Kidney (tissue), 14 donors: ENCODE data around the gene DEDD2. TPM values are rescaled to one million over a fixed set of nuclear protein-coding genes. Genes with fewer than 3 reads are reported as not detected.

Experiments used
- DNase-seq, 5 donors: peaks; one replicate each; pipeline ENCODE4 v3.0.0-alpha.2; 2013 to 2020
- FAIRE-seq: peaks from 2 replicates; lab custom pipeline; 2012; peaks lifted over from hg19 to GRCh38; lab: Jason Lieb, UNC
- H3K27ac ChIP-seq, 2 donors: one replicate each; pipeline ENCODE4 v1.7.0; 2013; ENCODE audit warnings: low read depth in 2 of 2, low read length in 2 of 2, inconsistent platforms in 1 of 2
- H3K27me3 ChIP-seq: one replicate; pipeline ENCODE4 v1.7.1; 2013; ENCODE audit warnings: low read length, inconsistent platforms; ENCODE audit not compliant: control insufficient read depth, insufficient read depth
- H3K36me3 ChIP-seq, 3 donors: one replicate each; pipeline versions ENCODE4 v1.7.0 to v1.7.1; 2013; ENCODE audit warnings: low read length in 3 of 3, control low read depth in 1 of 3, inconsistent platforms in 1 of 3; ENCODE audit not compliant: insufficient read depth in 3 of 3, control insufficient read depth in 2 of 3
- H3K4me1 ChIP-seq, 3 donors: one replicate each; pipeline versions ENCODE4 v1.7.0 to v1.7.1; 2013; ENCODE audit warnings: low read length in 3 of 3, inconsistent platforms in 1 of 3, low read depth in 1 of 3; ENCODE audit not compliant: control insufficient read depth in 2 of 3, insufficient read depth in 2 of 3
- H3K4me3 ChIP-seq, 3 donors: one replicate each; pipeline versions ENCODE4 v1.7.0 to v1.8.1; 2013; ENCODE audit warnings: low read length in 3 of 3, control low read depth in 1 of 3, inconsistent platforms in 1 of 3
- H3K9ac ChIP-seq, 3 donors: one replicate each; pipeline versions ENCODE4 v1.7.0 to v1.7.1; 2013; ENCODE audit warnings: low read length in 3 of 3, control low read depth in 1 of 3, inconsistent platforms in 1 of 3
- H3K9me3 ChIP-seq, 3 donors: one replicate each; pipeline versions ENCODE4 v1.7.0 to v1.7.1; 2013; ENCODE audit warnings: low read length in 3 of 3, control low read depth in 1 of 3, inconsistent platforms in 1 of 3; ENCODE audit not compliant: control insufficient read depth in 2 of 3, insufficient read depth in 1 of 3
- CTCF ChIP-seq: IDR thresholded peaks from 3 replicates; pipeline ENCODE4 v1.5.1; 2012; ENCODE audit warnings: mild to moderate bottlenecking, moderate library complexity, borderline replicate concordance; ENCODE audit not compliant: insufficient read depth; ENCODE audit errors: extremely low read depth
- intact Hi-C: fragments of 100-400 bp; cut with DNase I; formaldehyde crosslinking; loops from one replicate; pipeline ENCODE4 v1.11.1; 2022
- polyA plus RNA-seq: library from polyadenylated mRNA; stranded (reverse); fragments of 350-450 nt; fragmentation: Illumina TruSeq; extraction: RNeasy Lipid Tissue Mini Kit (QIAGEN cat#74804); gene quantifications from one replicate; pipeline ENCODE4 v1.2.3, GENCODE V29; 2014; ENCODE audit warnings: low read depth, low replicate concordance; ENCODE audit not compliant: insufficient read depth
- total RNA-seq: library from RNA; stranded (reverse); fragmentation: NEBNext Ultra II Directional; extraction: Animal tissue kit (Norgen Biotek cat#: 25700); gene quantifications from one replicate; pipeline ENCODE4 v1.2.1, GENCODE V29; 2021
- donor health status: control.
- donor health status: control.
- donor health status: control.
- donor health status: control.
- donor health status: control.
- donor health status: DM: yes; HTN: yes; CAD: no.
- donor health status: Normal renal cell carcinoma (clear cell type).

The DEDD2 gene
- total and polyA plus RNA-seq, 2 donors from 2014 or later = 26.1 to 36.3 TPM

- DNase-seq (no peak), FAIRE-seq (no peak)
- H3K9ac ChIP-seq = no peak overlapping the region
- H3K36me3 ChIP-seq = peaks cover 0 to 38% (median 32%) of the 10 kb centered on the region in 3 donors
- no peak overlapping the region for H3K4me3 ChIP-seq
- H3K9me3 ChIP-seq = no peaks in the 10 kb centered on the region
- H3K4me1 ChIP-seq = peaks cover 0 to 5% (median 0%) of the 10 kb centered on the region in 3 donors
- no peaks in the 10 kb centered on the region for H3K27me3 ChIP-seq
- H3K27ac ChIP-seq = peak overlapping the region; percentile 32 to 40
- TF ChIP-seq CTCF = no peak
- intact Hi-C loops = no loop called here
Observed at GRCh38 chr19:42233678-42234292, 16.3 kb upstream of the DEDD2 start.

GRCh38 chr19:42233106-42233505, 15.6 kb upstream of the DEDD2 start:
- no peak for TF ChIP-seq CTCF
- H3K4me1 ChIP-seq = peaks cover 0 to 5% (median 0%) of the 10 kb centered on the region in 3 donors
- H3K36me3 ChIP-seq = peaks cover 0 to 38% (median 32%) of the 10 kb centered on the region in 3 donors
- FAIRE-seq = no peak
- no peaks in the 10 kb centered on the region for H3K27me3 ChIP-seq
- DNase-seq = no peak
- H3K9ac ChIP-seq = peak overlapping the region in 1 of 3 donors; percentile 3
- intact Hi-C loops = no loop called here
- no peak overlapping the region for H3K4me3 ChIP-seq
- H3K9me3 ChIP-seq = no peaks in the 10 kb centered on the region
- peak overlapping the region; percentile 32 to 40 for H3K27ac ChIP-seq

GRCh38 chr19:42232435-42232834, 15.0 kb upstream of the DEDD2 start:
- H3K27me3 ChIP-seq = no peaks in the 10 kb centered on the region
- H3K9ac ChIP-seq = no peak overlapping the region
- peaks cover 0 to 38% (median 32%) of the 10 kb centered on the region in 3 donors for H3K36me3 ChIP-seq
- TF ChIP-seq CTCF = no peak
- intact Hi-C loops = no loop called here
- no peak overlapping the region for H3K27ac ChIP-seq
- DNase-seq (no peak), FAIRE-seq (no peak)
- peaks cover 0 to 5% (median 0%) of the 10 kb centered on the region in 3 donors for H3K4me1 ChIP-seq
- H3K4me3 ChIP-seq = no peak overlapping the region
- no peaks in the 10 kb centered on the region for H3K9me3 ChIP-seq

- intact Hi-C loops = no loop called here
- H3K27ac ChIP-seq = no peak overlapping the region
Observed at GRCh38 chr19:42230571-42230970, 13.1 kb upstream of the DEDD2 start.

More at GRCh38 chr19:42230571-42230970, 13.1 kb upstream of the DEDD2 start:
- Histone ChIP-seq H3K4me3 (no peak overlapping the region), H3K9ac (no peak overlapping the region), H3K9me3 (no peaks in the 10 kb centered on the region), H3K36me3 (peaks cover 0 to 47% (median 37%) of the 10 kb centered on the region in 3 donors), H3K27me3 (no peaks in the 10 kb centered on the region), H3K4me1 (peaks cover 0 to 5% (median 0%) of the 10 kb centered on the region in 3 donors)
- no peak for FAIRE-seq
- TF ChIP-seq CTCF = no peak
- no peak for DNase-seq
